NCI-H2196 (cell line): Measurements from ENCODE around the gene C1QL4.
"Not testable (repeated sequence)": the region's sequence is repeated elsewhere in the genome, so short reads cannot be mapped to it uniquely, and the experiment has no call there.

ENCODE experiments used
- DNase-seq: peaks from one replicate; lab custom pipeline; 2025; ENCODE audit not compliant: unreplicated experiment; lab: John Stamatoyannopoulos, UW

C1QL4 gene

GRCh38 chr12:49336645-49337584 is at the start of gene C1QL4:
TSS of gene C1QL4 (minus strand) at chr12:49337188. CDS start at chr12:49336477, 711 bp downstream.
- peak; percentile 84 for DNase-seq

- DNase-seq: not testable (repeated sequence)
Measured at GRCh38 chr12:49380184-49380583, 43.2 kb upstream of the C1QL4 start.

- no peak for DNase-seq
Measured at GRCh38 chr12:49377386-49377785, 40.4 kb upstream of the C1QL4 start.

- DNase-seq: no peak
Measured at GRCh38 chr12:49375406-49375805, 38.4 kb upstream of the C1QL4 start.

GRCh38 chr12:49370539-49370938 is 33.6 kb upstream of the C1QL4 start:
- no peak for DNase-seq

GRCh38 chr12:49369411-49370145 is 32.6 kb upstream of the C1QL4 start:
- peak; percentile 33 for DNase-seq

GRCh38 chr12:49368240-49368600 is 31.2 kb upstream of the C1QL4 start:
- DNase-seq: no peak

- DNase-seq: peak; percentile 31
Measured at GRCh38 chr12:49367381-49368239, 30.6 kb upstream of the C1QL4 start, which contains the start of gene SPATS2. TSS of gene SPATS2 (plus strand) at chr12:49367462. CDS start at chr12:49461013, 93,551 bp downstream.

- peak; percentile 97 for DNase-seq
Measured at GRCh38 chr12:49366652-49367380, 29.8 kb upstream of the C1QL4 start.

GRCh38 chr12:49366096-49366651 is 29.2 kb upstream of the C1QL4 start:
- no peak for DNase-seq

- no peak for DNase-seq
Measured at GRCh38 chr12:49365542-49365941, 28.6 kb upstream of the C1QL4 start.

- no peak for DNase-seq
Measured at GRCh38 chr12:49364989-49365388, 28.0 kb upstream of the C1QL4 start.

- DNase-seq: no peak
Measured at GRCh38 chr12:49362077-49362476, 25.1 kb upstream of the C1QL4 start.

- no peak for DNase-seq
Measured at GRCh38 chr12:49359671-49360070, 22.7 kb upstream of the C1QL4 start.

GRCh38 chr12:49358483-49359141 is 21.6 kb upstream of the C1QL4 start:
- DNase-seq: peak; percentile 66

GRCh38 chr12:49357103-49357678 is 20.2 kb upstream of the C1QL4 start:
- DNase-seq: peak; percentile 52

GRCh38 chr12:49355913-49356312 is 18.9 kb upstream of the C1QL4 start:
- DNase-seq: no peak

GRCh38 chr12:49352351-49352750 is 15.4 kb upstream of the C1QL4 start:
- no peak for DNase-seq

- DNase-seq: no peak
Measured at GRCh38 chr12:49349266-49349665, 12.3 kb upstream of the C1QL4 start.
